ENCODE results near the gene LIMD2. TPM values are rescaled to one million over a fixed set of nuclear protein-coding genes. Genes with fewer than 3 reads are reported as not detected.

Gene LIMD2
- total RNA-seq, 1 experiment from 2014 or later, result 119 TPM

DNA sequence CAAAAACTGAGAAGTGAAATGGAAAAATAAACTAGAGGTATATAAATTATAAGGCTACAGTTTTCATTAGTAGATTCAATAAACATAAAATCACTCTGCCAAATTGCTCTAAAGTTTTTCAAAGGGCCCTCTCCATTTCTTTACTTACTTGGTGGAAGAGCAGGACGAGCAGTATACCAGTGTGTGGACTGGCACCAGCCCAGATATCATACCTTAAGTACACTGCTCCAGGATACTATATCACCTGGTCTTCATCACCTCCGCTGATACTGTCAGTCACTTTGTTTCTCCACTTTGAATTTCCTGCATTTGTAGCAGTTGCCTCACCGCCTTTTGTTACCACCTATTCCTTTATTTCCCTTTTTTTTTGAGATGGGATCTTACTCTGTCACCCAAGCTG is 40.1 kb downstream of the LIMD2 start:
- no peak for DNase-seq (ENCODE audit: low spot score)
- H3K9me3 ChIP-seq (ENCODE audit: low read depth, low read length, poor library complexity, severe bottlenecking), result no peaks in the 10 kb centered on the region
- CTCF ChIA-PET, result no interaction called here
- H3K27me3 ChIP-seq (replicated peaks; ENCODE audit: insufficient read depth, low read depth, low read length, poor library complexity), result no peaks in the 10 kb centered on the region
- TF ChIP-seq EZH2 (IDR thresholded peaks at IDR 0.05; ENCODE audit: borderline replicate concordance, low read depth, low read length, poor library complexity, severe bottlenecking), result no peak
- TSS peak; percentile 34 for BruUV-seq (replicated peaks)
- intact Hi-C loops (cut with micrococcal nuclease; ENCODE audit: unreplicated experiment), result no loop called here
- H3K4me3 ChIP-seq (ENCODE audit: low read depth, low read length, poor library complexity, severe bottlenecking), result no peak overlapping the region
- H3K36me3 ChIP-seq (ENCODE audit: insufficient read depth, low read length, poor library complexity, severe bottlenecking), result no peaks in the 10 kb centered on the region
- POLR2A ChIA-PET (ENCODE audit: low non-redundant PET), result no interaction called here
- H3K27ac ChIP-seq (ENCODE audit: low read depth, low read length, poor library complexity, severe bottlenecking), result no peak overlapping the region
- H3K4me1 ChIP-seq (ENCODE audit: insufficient read depth, low read length, poor library complexity, severe bottlenecking), result no peaks in the 10 kb centered on the region

DNA sequence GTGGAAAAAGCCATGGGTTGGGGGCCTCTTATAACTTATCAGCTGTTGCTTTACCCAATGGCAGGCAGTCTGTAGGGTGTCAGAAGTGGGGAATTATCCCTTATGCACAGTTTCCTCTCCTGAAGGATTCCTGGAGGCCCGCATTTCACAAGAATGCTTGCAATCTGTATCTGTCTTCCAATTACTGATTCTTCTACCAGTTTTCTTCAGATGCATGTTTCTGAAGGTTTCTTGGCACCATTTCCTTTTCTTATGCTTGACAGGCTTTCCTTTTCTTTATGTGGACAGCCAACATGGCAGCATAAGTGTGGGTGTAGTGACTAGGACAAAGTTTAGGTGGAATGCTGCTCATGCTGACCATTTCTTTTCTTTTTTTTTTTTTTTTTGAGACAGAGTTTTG is 41.6 kb downstream of the LIMD2 start:
- CTCF ChIA-PET, result no interaction called here
- DNase-seq (ENCODE audit: low spot score), result no peak
- H3K4me1 ChIP-seq (ENCODE audit: insufficient read depth, low read length, poor library complexity, severe bottlenecking), result no peaks in the 10 kb centered on the region
- BruUV-seq (replicated peaks), result no TSS peak
- no peaks in the 10 kb centered on the region for H3K9me3 ChIP-seq (ENCODE audit: low read depth, low read length, poor library complexity, severe bottlenecking)
- peaks cover 2% of the 10 kb centered on the region for H3K36me3 ChIP-seq (ENCODE audit: insufficient read depth, low read length, poor library complexity, severe bottlenecking)
- H3K27me3 ChIP-seq (replicated peaks; ENCODE audit: insufficient read depth, low read depth, low read length, poor library complexity), result no peaks in the 10 kb centered on the region
- no peak overlapping the region for H3K27ac ChIP-seq (ENCODE audit: low read depth, low read length, poor library complexity, severe bottlenecking)
- intact Hi-C loops (cut with micrococcal nuclease; ENCODE audit: unreplicated experiment), result no loop called here
- POLR2A ChIA-PET (ENCODE audit: low non-redundant PET), result interaction anchor here (0.7 kb wide), 1 partner anchor 43 kb away, joined by 4 read pairs; no protein-coding TSS in a partner anchor
- TF ChIP-seq, protein P1, sequence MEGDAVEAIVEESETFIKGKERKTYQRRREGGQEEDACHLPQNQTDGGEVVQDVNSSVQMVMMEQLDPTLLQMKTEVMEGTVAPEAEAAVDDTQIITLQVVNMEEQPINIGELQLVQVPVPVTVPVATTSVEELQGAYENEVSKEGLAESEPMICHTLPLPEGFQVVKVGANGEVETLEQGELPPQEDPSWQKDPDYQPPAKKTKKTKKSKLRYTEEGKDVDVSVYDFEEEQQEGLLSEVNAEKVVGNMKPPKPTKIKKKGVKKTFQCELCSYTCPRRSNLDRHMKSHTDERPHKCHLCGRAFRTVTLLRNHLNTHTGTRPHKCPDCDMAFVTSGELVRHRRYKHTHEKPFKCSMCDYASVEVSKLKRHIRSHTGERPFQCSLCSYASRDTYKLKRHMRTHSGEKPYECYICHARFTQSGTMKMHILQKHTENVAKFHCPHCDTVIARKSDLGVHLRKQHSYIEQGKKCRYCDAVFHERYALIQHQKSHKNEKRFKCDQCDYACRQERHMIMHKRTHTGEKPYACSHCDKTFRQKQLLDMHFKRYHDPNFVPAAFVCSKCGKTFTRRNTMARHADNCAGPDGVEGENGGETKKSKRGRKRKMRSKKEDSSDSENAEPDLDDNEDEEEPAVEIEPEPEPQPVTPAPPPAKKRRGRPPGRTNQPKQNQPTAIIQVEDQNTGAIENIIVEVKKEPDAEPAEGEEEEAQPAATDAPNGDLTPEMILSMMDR (conservative IDR thresholded peaks at IDR 0.05; ENCODE audit: low read depth, low read length), result no peak
- no peak for TF ChIP-seq EZH2 (IDR thresholded peaks at IDR 0.05; ENCODE audit: borderline replicate concordance, low read depth, low read length, poor library complexity, severe bottlenecking)
- H3K4me3 ChIP-seq (ENCODE audit: low read depth, low read length, poor library complexity, severe bottlenecking), result no peak overlapping the region

DNA sequence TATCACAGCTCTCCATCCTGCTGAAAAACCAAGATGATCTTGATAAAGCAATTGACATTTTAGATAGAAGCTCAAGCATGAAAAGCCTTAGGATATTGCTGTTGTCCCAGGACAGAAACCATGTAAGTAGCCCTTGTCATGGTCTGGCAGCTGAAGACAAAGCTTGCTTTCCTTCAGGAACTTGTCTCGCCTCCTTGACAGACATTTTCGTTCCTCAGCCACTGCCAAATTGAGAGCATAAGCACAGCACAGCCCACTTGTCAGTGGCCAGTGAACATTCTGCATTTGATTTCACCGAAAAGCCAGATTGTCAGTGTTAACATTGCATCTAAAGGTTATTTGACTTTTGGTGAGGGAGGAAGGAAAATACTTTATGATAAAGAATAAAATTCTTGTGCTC is 42.1 kb downstream of the LIMD2 start:
- DNase-seq (ENCODE audit: low spot score), result no peak
- ChIA-PET CTCF (no interaction called here), POLR2A (ENCODE audit: low non-redundant PET) (no interaction called here)
- Histone ChIP-seq H3K9me3 (ENCODE audit: low read depth, low read length, poor library complexity, severe bottlenecking) (no peaks in the 10 kb centered on the region), H3K27me3 (replicated peaks; ENCODE audit: insufficient read depth, low read depth, low read length, poor library complexity) (no peaks in the 10 kb centered on the region), H3K36me3 (ENCODE audit: insufficient read depth, low read length, poor library complexity, severe bottlenecking) (peaks cover 2% of the 10 kb centered on the region), H3K4me3 (ENCODE audit: low read depth, low read length, poor library complexity, severe bottlenecking) (no peak overlapping the region), H3K4me1 (ENCODE audit: insufficient read depth, low read length, poor library complexity, severe bottlenecking) (no peaks in the 10 kb centered on the region), H3K27ac (ENCODE audit: low read depth, low read length, poor library complexity, severe bottlenecking) (no peak overlapping the region)
- intact Hi-C loops (cut with micrococcal nuclease; ENCODE audit: unreplicated experiment), result no loop called here
- no TSS peak for BruUV-seq (replicated peaks)
- no peak for TF ChIP-seq EZH2 (IDR thresholded peaks at IDR 0.05; ENCODE audit: borderline replicate concordance, low read depth, low read length, poor library complexity, severe bottlenecking)
- TF ChIP-seq, protein P1 (conservative IDR thresholded peaks at IDR 0.05; ENCODE audit: low read depth, low read length), result no peak

DNA sequence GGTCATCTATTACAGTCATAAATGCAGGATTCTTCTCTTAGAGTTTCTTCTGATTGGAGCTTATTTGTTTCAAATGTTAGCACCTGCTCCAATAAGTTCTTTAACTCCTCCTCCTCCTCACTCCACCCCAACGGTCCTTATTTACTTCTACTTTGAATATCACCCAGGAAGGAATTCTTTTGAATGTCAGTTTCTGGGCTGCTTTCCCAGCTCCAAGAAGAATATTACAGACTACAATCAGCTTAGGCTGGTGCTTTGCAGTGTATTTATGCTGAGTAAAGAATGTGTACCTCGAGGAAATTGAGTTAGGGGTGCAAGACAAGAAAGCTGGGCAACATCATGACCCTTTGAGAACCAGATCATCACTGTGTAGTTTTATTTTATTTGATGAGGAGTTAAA is 46.9 kb downstream of the LIMD2 start:
- CTCF ChIA-PET, result no interaction called here

More for the DNA sequence above, 46.9 kb downstream of the LIMD2 start:
- H3K36me3 ChIP-seq (ENCODE audit: insufficient read depth, low read length, poor library complexity, severe bottlenecking), result peaks cover 2% of the 10 kb centered on the region
- H3K27ac ChIP-seq (ENCODE audit: low read depth, low read length, poor library complexity, severe bottlenecking), result no peak overlapping the region
- H3K4me1 ChIP-seq (ENCODE audit: insufficient read depth, low read length, poor library complexity, severe bottlenecking), result no peaks in the 10 kb centered on the region
- intact Hi-C loops (cut with micrococcal nuclease; ENCODE audit: unreplicated experiment), result no loop called here
- H3K27me3 ChIP-seq (replicated peaks; ENCODE audit: insufficient read depth, low read depth, low read length, poor library complexity), result no peaks in the 10 kb centered on the region
- DNase-seq (ENCODE audit: low spot score), result no peak
- no peaks in the 10 kb centered on the region for H3K9me3 ChIP-seq (ENCODE audit: low read depth, low read length, poor library complexity, severe bottlenecking)
- TF ChIP-seq EZH2 (IDR thresholded peaks at IDR 0.05; ENCODE audit: borderline replicate concordance, low read depth, low read length, poor library complexity, severe bottlenecking), result no peak
- TF ChIP-seq, protein P1 (conservative IDR thresholded peaks at IDR 0.05; ENCODE audit: low read depth, low read length), result no peak
- no peak overlapping the region for H3K4me3 ChIP-seq (ENCODE audit: low read depth, low read length, poor library complexity, severe bottlenecking)
- BruUV-seq (replicated peaks), result no TSS peak
- POLR2A ChIA-PET (ENCODE audit: low non-redundant PET), result no interaction called here

Measured in A673 (cell line).